GM23338 (cell line): ENCODE measurements around the gene CADPS. TPM values are rescaled to one million over a fixed set of nuclear protein-coding genes. Genes with fewer than 3 reads are reported as not detected.

ENCODE experiments used
- ATAC-seq: fragments of 200-7000 bp; cut with Tn5 transposase; 3 replicates; pipeline ENCODE4 v1.9.1; 2020
- DNase-seq: peaks from one replicate; pipeline ENCODE4 v3.0.0-alpha.2; 2015; ENCODE audit warnings: low spot score
- H2AFZ ChIP-seq: fragments of 200-600 bp; sonication (generic); 2 replicates; pipeline ENCODE4 v1.8.0; 2016; ENCODE audit warnings: antibody characterized with exemption, mild to moderate bottlenecking, moderate library complexity
- H3F3A ChIP-seq: fragments of 200-600 bp; sonication (generic); replicated peaks from 2 replicates; pipeline ENCODE4 v1.8.0; 2017; ENCODE audit warnings: antibody characterized with exemption, mixed run types, low read depth
- H3K27ac ChIP-seq: fragments of 200-600 bp; sonication (generic); 2 replicates; pipeline ENCODE4 v1.6.1; 2016; ENCODE audit warnings: low read depth
- H3K27me3 ChIP-seq: fragments of 200-600 bp; sonication (generic); 2 replicates; pipeline ENCODE4 v1.8.0; 2016; ENCODE audit warnings: mild to moderate bottlenecking, mixed run types, moderate library complexity; ENCODE audit not compliant: insufficient read depth
- H3K36me3 ChIP-seq: fragments of 200-600 bp; sonication (generic); 2 replicates; pipeline ENCODE4 v1.8.0; 2016; ENCODE audit warnings: mild to moderate bottlenecking; ENCODE audit not compliant: insufficient read depth
- H3K4me1 ChIP-seq: fragments of 200-600 bp; sonication (generic); 2 replicates; pipeline ENCODE4 v1.8.0; 2016; ENCODE audit warnings: mild to moderate bottlenecking, moderate library complexity; ENCODE audit not compliant: insufficient read depth
- H3K4me2 ChIP-seq: fragments of 200-600 bp; sonication (generic); 2 replicates; pipeline ENCODE4 v1.7.1; 2017; ENCODE audit warnings: mixed run types
- H3K4me3 ChIP-seq: fragments of 200-600 bp; sonication (generic); 2 replicates; pipeline ENCODE4 v1.6.1; 2016; ENCODE audit warnings: mixed run types
- H3K79me2 ChIP-seq: fragments of 200-600 bp; sonication (generic); replicated peaks from 2 replicates; pipeline ENCODE4 v1.8.0; 2017; ENCODE audit warnings: mild to moderate bottlenecking; ENCODE audit not compliant: insufficient read depth
- H3K9me2 ChIP-seq: fragments of 200-600 bp; sonication (generic); 2 replicates; pipeline ENCODE4 v1.8.0; 2017; ENCODE audit not compliant: insufficient read depth
- H4K20me1 ChIP-seq: fragments of 200-600 bp; sonication (generic); replicated peaks from 2 replicates; pipeline ENCODE4 v1.8.0; 2017; ENCODE audit warnings: mild to moderate bottlenecking; ENCODE audit not compliant: insufficient read depth
- H3K27ac Mint-ChIP-seq: 2 replicates; pipeline ENCODE4 v1.8.0; 2020; ENCODE audit warnings: inconsistent platforms, mild to moderate bottlenecking, moderate library complexity, mixed read lengths
- H3K27me3 Mint-ChIP-seq: 3 replicates; pipeline ENCODE4 v1.8.0; 2022; ENCODE audit warnings: low read depth, mild to moderate bottlenecking, moderate library complexity, mixed read lengths, inconsistent platforms; ENCODE audit not compliant: insufficient read depth, poor library complexity
- H3K36me3 Mint-ChIP-seq: 3 replicates; pipeline ENCODE4 v1.8.0; 2021; ENCODE audit warnings: low read depth, mild to moderate bottlenecking, inconsistent platforms, moderate library complexity, mixed read lengths
- H3K4me1 Mint-ChIP-seq: 3 replicates; pipeline ENCODE4 v1.8.0; 2020; ENCODE audit warnings: mild to moderate bottlenecking, inconsistent platforms, mixed read lengths
- H3K4me3 Mint-ChIP-seq: 3 replicates; pipeline ENCODE4 v1.8.0; 2021; ENCODE audit warnings: moderate library complexity, mild to moderate bottlenecking, inconsistent platforms, mixed read lengths
- H3K9me3 Mint-ChIP-seq: 3 replicates; pipeline ENCODE4 v1.8.0; 2020; ENCODE audit warnings: moderate library complexity, mild to moderate bottlenecking, inconsistent platforms, mixed read lengths
- CREB1 ChIP-seq: fragments of 250-450 bp; sonication (Bioruptor Pico); IDR thresholded peaks from 2 replicates; pipeline ENCODE4 v1.5.0; 2020; ENCODE audit warnings: low read depth, mild to moderate bottlenecking, moderate library complexity
- ETS1 ChIP-seq: IDR thresholded peaks from 2 replicates; pipeline ENCODE4 v1.6.1; 2016; ENCODE audit warnings: antibody characterized with exemption
- EZH2 ChIP-seq: fragments of 200-600 bp; sonication (generic); IDR thresholded peaks from one replicate; pipeline ENCODE4 v1.8.0; 2017; ENCODE audit warnings: antibody characterized with exemption, mild to moderate bottlenecking, low read depth; ENCODE audit not compliant: unreplicated experiment
- EZH2phosphoT487 ChIP-seq: fragments of 200-600 bp; sonication (generic); IDR thresholded peaks from one replicate; pipeline ENCODE4 v1.8.1; 2018; ENCODE audit warnings: antibody characterized with exemption; ENCODE audit not compliant: unreplicated experiment
- JUNB ChIP-seq: IDR thresholded peaks from one replicate; pipeline ENCODE4 v1.6.1; 2016; ENCODE audit warnings: antibody characterized with exemption; ENCODE audit not compliant: unreplicated experiment
- NANOG ChIP-seq: IDR thresholded peaks from 2 replicates; pipeline ENCODE4 v1.6.1; 2016; ENCODE audit warnings: antibody characterized with exemption, borderline replicate concordance
- POLR2AphosphoS5 ChIP-seq: IDR thresholded peaks from 2 replicates; pipeline ENCODE4 v1.6.1; 2016; ENCODE audit warnings: antibody characterized with exemption, low read depth
- STAT1 ChIP-seq: IDR thresholded peaks from one replicate; pipeline ENCODE4 v1.6.1; 2016; ENCODE audit warnings: antibody characterized with exemption; ENCODE audit not compliant: unreplicated experiment
- ZNF114 ChIP-seq: fragments of 250-450 bp; sonication (Bioruptor Pico); IDR thresholded peaks from 2 replicates; pipeline ENCODE4 v1.5.0; 2020; ENCODE audit warnings: mild to moderate bottlenecking, moderate library complexity
- ZNF331 ChIP-seq: fragments of 250-450 bp; sonication (Bioruptor Pico); IDR thresholded peaks from 2 replicates; pipeline ENCODE4 v1.5.0; 2020; ENCODE audit warnings: low read depth, mild to moderate bottlenecking, moderate library complexity
- polyA plus RNA-seq: library from polyadenylated mRNA; unstranded; fragments of >200 nt; fragmentation: Nextera tagmentation; extraction: Ambion mirVana; gene quantifications from 2 replicates; pipeline ENCODE4 v1.2.1, GENCODE V29; 2016
- total RNA-seq: library from RNA; depleted of rRNA; stranded (reverse); fragments of >200 nt; shearing (Covaris generic); gene quantifications from 2 replicates; pipeline ENCODE4 v1.2.3, GENCODE V29; 2014
- TF ChIP-seq, protein P1 (sequence below), 2 experiments: fragments of 200-600 bp in 1 of 2; sonication (generic) in 1 of 2; conservative IDR thresholded peaks; 2 replicates each; pipeline versions ENCODE4 v1.5.1 to v1.6.1; 2016 to 2017; ENCODE audit warnings: antibody characterized with exemption in 2 of 2, low read depth in 2 of 2, mild to moderate bottlenecking in 2 of 2, moderate library complexity in 1 of 2
- TF ChIP-seq, protein P2 (sequence below): fragments of 250-450 bp; sonication (Bioruptor Pico); IDR thresholded peaks from 2 replicates; pipeline ENCODE4 v1.5.0; 2020; ENCODE audit warnings: mild to moderate bottlenecking, moderate library complexity
- TF ChIP-seq, protein P3 (sequence below): IDR thresholded peaks from one replicate; pipeline ENCODE4 v1.6.1; 2018; ENCODE audit warnings: antibody characterized with exemption; ENCODE audit not compliant: unreplicated experiment

The CADPS gene
- total and polyA plus RNA-seq, 2 experiments from 2014 or later: 14.7 to 22.0 TPM

DNA sequence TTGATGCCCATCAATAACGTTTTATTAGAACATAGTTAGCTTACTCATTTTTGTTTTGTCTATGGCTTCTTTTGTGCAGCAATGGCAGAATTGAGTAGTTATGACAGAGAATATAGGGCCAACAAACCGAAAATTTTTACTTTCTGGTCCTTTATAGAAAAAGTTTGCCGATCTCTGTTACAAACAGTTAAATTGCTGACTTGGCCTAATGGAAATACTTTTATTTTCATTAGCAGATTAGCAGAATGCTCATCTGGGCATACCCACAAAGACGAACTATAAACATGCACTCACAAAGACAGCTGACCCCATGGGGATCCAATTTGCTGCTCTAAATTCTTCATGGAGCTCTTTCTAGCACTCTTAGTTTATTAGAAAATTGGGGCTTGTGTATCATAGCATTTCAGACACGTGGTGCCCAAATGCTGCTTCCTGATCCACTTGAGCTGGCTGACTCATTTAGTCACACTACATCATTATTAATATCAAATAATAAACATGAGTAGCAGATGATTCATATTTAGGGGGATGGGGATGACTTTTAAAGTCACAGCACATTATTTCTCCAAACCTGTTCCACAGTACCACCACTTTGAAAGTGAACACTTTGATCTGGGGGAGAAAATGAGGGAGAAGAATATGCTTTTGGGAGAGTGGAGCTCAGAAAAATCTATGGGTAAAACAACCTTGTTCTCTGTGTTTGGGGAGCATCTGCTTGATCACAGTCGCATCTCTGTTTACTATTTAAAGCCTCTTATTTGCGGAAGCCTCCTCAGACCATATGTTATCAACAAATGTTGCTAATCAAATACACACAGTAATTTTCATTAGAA lies 273.8 kb downstream of the CADPS start:
- H4K20me1 ChIP-seq: no peaks in the 10 kb centered on the region
- H3K9me2 ChIP-seq: no peaks in the 10 kb centered on the region
- Mint-ChIP-seq H3K27ac (no peak overlapping the region), H3K9me3 (no peaks in the 10 kb centered on the region), H3K27me3 (peaks cover 1% of the 10 kb centered on the region), H3K4me1 (peaks cover 7% of the 10 kb centered on the region; the same call in 1 of the 3 replicates), H3K36me3 (no peaks in the 10 kb centered on the region), H3K4me3 (no peak overlapping the region)
- no peaks in the 10 kb centered on the region for H3K79me2 ChIP-seq
- no peaks in the 10 kb centered on the region for H3F3A ChIP-seq
- no peaks in the 10 kb centered on the region for H3K36me3 ChIP-seq
- no peak overlapping the region for H3K4me2 ChIP-seq
- no peak overlapping the region for H2AFZ ChIP-seq
- no peak for TF ChIP-seq ETS1
- TF ChIP-seq ZNF114 (CRISPR knock-in tag): no peak
- TF ChIP-seq, protein P1, sequence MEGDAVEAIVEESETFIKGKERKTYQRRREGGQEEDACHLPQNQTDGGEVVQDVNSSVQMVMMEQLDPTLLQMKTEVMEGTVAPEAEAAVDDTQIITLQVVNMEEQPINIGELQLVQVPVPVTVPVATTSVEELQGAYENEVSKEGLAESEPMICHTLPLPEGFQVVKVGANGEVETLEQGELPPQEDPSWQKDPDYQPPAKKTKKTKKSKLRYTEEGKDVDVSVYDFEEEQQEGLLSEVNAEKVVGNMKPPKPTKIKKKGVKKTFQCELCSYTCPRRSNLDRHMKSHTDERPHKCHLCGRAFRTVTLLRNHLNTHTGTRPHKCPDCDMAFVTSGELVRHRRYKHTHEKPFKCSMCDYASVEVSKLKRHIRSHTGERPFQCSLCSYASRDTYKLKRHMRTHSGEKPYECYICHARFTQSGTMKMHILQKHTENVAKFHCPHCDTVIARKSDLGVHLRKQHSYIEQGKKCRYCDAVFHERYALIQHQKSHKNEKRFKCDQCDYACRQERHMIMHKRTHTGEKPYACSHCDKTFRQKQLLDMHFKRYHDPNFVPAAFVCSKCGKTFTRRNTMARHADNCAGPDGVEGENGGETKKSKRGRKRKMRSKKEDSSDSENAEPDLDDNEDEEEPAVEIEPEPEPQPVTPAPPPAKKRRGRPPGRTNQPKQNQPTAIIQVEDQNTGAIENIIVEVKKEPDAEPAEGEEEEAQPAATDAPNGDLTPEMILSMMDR (conservative IDR thresholded peaks at IDR 0.05; ENCODE audit: low read depth in 2 of 2): no peak
- TF ChIP-seq, protein P2, sequence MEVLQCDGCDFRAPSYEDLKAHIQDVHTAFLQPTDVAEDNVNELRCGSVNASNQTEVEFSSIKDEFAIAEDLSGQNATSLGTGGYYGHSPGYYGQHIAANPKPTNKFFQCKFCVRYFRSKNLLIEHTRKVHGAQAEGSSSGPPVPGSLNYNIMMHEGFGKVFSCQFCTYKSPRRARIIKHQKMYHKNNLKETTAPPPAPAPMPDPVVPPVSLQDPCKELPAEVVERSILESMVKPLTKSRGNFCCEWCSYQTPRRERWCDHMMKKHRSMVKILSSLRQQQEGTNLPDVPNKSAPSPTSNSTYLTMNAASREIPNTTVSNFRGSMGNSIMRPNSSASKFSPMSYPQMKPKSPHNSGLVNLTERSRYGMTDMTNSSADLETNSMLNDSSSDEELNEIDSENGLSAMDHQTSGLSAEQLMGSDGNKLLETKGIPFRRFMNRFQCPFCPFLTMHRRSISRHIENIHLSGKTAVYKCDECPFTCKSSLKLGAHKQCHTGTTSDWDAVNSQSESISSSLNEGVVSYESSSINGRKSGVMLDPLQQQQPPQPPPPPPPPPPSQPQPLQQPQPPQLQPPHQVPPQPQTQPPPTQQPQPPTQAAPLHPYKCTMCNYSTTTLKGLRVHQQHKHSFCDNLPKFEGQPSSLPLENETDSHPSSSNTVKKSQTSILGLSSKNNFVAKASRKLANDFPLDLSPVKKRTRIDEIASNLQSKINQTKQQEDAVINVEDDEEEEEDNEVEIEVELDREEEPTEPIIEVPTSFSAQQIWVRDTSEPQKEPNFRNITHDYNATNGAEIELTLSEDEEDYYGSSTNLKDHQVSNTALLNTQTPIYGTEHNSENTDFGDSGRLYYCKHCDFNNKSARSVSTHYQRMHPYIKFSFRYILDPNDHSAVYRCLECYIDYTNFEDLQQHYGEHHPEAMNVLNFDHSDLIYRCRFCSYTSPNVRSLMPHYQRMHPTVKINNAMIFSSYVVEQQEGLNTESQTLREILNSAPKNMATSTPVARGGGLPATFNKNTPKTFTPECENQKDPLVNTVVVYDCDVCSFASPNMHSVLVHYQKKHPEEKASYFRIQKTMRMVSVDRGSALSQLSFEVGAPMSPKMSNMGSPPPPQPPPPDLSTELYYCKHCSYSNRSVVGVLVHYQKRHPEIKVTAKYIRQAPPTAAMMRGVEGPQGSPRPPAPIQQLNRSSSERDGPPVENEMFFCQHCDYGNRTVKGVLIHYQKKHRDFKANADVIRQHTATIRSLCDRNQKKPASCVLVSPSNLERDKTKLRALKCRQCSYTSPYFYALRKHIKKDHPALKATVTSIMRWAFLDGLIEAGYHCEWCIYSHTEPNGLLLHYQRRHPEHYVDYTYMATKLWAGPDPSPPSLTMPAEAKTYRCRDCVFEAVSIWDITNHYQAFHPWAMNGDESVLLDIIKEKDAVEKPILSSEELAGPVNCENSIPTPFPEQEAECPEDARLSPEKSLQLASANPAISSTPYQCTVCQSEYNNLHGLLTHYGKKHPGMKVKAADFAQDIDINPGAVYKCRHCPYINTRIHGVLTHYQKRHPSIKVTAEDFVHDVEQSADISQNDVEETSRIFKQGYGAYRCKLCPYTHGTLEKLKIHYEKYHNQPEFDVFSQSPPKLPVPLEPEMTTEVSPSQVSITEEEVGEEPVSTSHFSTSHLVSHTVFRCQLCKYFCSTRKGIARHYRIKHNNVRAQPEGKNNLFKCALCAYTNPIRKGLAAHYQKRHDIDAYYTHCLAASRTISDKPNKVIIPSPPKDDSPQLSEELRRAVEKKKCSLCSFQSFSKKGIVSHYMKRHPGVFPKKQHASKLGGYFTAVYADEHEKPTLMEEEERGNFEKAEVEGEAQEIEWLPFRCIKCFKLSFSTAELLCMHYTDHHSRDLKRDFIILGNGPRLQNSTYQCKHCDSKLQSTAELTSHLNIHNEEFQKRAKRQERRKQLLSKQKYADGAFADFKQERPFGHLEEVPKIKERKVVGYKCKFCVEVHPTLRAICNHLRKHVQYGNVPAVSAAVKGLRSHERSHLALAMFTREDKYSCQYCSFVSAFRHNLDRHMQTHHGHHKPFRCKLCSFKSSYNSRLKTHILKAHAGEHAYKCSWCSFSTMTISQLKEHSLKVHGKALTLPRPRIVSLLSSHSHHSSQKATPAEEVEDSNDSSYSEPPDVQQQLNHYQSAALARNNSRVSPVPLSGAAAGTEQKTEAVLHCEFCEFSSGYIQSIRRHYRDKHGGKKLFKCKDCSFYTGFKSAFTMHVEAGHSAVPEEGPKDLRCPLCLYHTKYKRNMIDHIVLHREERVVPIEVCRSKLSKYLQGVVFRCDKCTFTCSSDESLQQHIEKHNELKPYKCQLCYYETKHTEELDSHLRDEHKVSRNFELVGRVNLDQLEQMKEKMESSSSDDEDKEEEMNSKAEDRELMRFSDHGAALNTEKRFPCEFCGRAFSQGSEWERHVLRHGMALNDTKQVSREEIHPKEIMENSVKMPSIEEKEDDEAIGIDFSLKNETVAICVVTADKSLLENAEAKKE (CRISPR knock-in tag): no peak
- TF ChIP-seq ZNF331 (CRISPR knock-in tag): no peak
- no peak for TF ChIP-seq EZH2phosphoT487
- TF ChIP-seq POLR2AphosphoS5: no peak
- no peak for TF ChIP-seq EZH2
- TF ChIP-seq, protein P3, sequence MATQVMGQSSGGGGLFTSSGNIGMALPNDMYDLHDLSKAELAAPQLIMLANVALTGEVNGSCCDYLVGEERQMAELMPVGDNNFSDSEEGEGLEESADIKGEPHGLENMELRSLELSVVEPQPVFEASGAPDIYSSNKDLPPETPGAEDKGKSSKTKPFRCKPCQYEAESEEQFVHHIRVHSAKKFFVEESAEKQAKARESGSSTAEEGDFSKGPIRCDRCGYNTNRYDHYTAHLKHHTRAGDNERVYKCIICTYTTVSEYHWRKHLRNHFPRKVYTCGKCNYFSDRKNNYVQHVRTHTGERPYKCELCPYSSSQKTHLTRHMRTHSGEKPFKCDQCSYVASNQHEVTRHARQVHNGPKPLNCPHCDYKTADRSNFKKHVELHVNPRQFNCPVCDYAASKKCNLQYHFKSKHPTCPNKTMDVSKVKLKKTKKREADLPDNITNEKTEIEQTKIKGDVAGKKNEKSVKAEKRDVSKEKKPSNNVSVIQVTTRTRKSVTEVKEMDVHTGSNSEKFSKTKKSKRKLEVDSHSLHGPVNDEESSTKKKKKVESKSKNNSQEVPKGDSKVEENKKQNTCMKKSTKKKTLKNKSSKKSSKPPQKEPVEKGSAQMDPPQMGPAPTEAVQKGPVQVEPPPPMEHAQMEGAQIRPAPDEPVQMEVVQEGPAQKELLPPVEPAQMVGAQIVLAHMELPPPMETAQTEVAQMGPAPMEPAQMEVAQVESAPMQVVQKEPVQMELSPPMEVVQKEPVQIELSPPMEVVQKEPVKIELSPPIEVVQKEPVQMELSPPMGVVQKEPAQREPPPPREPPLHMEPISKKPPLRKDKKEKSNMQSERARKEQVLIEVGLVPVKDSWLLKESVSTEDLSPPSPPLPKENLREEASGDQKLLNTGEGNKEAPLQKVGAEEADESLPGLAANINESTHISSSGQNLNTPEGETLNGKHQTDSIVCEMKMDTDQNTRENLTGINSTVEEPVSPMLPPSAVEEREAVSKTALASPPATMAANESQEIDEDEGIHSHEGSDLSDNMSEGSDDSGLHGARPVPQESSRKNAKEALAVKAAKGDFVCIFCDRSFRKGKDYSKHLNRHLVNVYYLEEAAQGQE: no peak
- TF ChIP-seq CREB1: no peak
- TF ChIP-seq STAT1: no peak
- TF ChIP-seq JUNB: no peak
- no peak for TF ChIP-seq NANOG
- no peak overlapping the region for H3K27ac ChIP-seq
- DNase-seq (no peak), ATAC-seq (no peak)
- H3K4me3 ChIP-seq: no peak overlapping the region
- no peaks in the 10 kb centered on the region for H3K27me3 ChIP-seq
- no peaks in the 10 kb centered on the region for H3K4me1 ChIP-seq
